ENCODE measurements around the gene ITGB1.
"Not testable (repeated sequence)": the region's sequence is repeated elsewhere in the genome, so short reads cannot be mapped to it uniquely, and the experiment has no call there.

- TF ChIP-seq POLR2AphosphoS5, POLR2A, TAF1 (IDR thresholded peaks at IDR 0.05; ENCODE audit: low read depth, low read length): not testable (repeated sequence)
These were observed 21.7 kb upstream of the ITGB1 start for GRCh38 chr10:32979719-32980118.
